ENCODE data around the gene MDN1. TPM values are rescaled to one million over a fixed set of nuclear protein-coding genes. Genes with fewer than 3 reads are reported as not detected.
A peak's percentile ranks its signal among the peaks of the same experiment; 100 is the strongest.

MDN1 gene
- total RNA-seq, 1 experiment from 2014 or later, result 117 TPM

DNA sequence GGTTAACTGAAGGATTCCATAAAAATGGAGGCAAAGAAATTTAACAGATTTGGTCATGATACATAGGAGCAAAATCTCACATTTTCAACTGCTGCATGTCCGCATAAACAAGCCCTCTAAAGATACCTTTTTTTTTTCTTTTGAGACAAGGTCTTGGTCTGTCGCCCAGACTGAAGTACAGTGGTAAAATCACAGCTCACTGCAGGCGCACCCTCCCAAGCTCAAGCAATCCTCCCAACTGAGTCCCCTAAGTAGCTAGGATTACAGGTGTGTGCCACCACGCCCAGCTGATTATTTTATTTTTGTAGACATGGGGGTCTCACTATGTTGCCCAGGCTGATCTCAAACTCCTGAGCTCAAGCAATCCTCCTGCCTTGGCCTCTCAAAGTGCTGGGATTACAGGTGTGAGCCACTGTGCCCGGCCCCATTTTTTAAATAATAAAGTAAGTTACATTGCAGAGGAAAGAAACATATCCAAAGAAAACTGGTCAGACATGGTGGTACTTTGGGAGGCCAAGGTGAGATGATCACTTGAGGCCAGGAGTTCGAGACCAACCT lies 13.7 kb downstream of the MDN1 start:
- H3K23me2 ChIP-seq (ENCODE audit: insufficient read length, low read depth, low read length, poor library complexity, severe bottlenecking), result no peaks in the 10 kb centered on the region
- H2BK20ac ChIP-seq (ENCODE audit: low read depth, low read length, poor library complexity, severe bottlenecking), result no peak overlapping the region
- H3K79me2 ChIP-seq (ENCODE audit: insufficient read depth, low read length), result peaks cover 32% of the 10 kb centered on the region; the same call in 1 of the 2 replicates
- no peak overlapping the region for H2BK120ac ChIP-seq (ENCODE audit: low read depth, low read length, poor library complexity, severe bottlenecking)
- H4K5ac ChIP-seq (ENCODE audit: insufficient read length, low read depth, low read length), result no peak overlapping the region
- H2BK12ac ChIP-seq (ENCODE audit: insufficient read length, low read depth, low read length), result no peak overlapping the region
- H3K56ac ChIP-seq (ENCODE audit: insufficient read length, low read depth, low read length), result no peak overlapping the region
- Mint-ChIP-seq H3K9me3 (no peaks in the 10 kb centered on the region), H3K27ac (peak overlapping the region in 2 of 3 experiments; percentile 59 to 80; a peak in 3 of 7 replicates), H3K27me3 (ENCODE audit: low read depth) (no peaks in the 10 kb centered on the region), H3K4me1 (peaks cover 17 to 30% of the 10 kb centered on the region in 2 experiments), H3K36me3 (ENCODE audit: insufficient read depth in 1 of 3, low read depth in 3 of 3) (peaks cover 25 to 29% (median 25%) of the 10 kb centered on the region in 3 experiments), H3K4me3 (no peak overlapping the region)
- H2BK15ac ChIP-seq (ENCODE audit: low read depth, low read length), result no peak overlapping the region
- no peak overlapping the region for H2BK5ac ChIP-seq (ENCODE audit: insufficient read length, low read length)
- H4K8ac ChIP-seq (replicated peaks; ENCODE audit: insufficient read length, low read depth, low read length), result no peak overlapping the region
- no peak for DNase-seq
- no peak overlapping the region for H3K14ac ChIP-seq (ENCODE audit: insufficient read depth, low read length)
- H3K27me3 ChIP-seq (ENCODE audit: insufficient read depth, low read length), result no peaks in the 10 kb centered on the region
- no peaks in the 10 kb centered on the region for H4K20me1 ChIP-seq (ENCODE audit: control insufficient read depth, insufficient read depth, insufficient read length)
- H3K79me1 ChIP-seq (ENCODE audit: insufficient read depth, low read depth, low read length, poor library complexity, severe bottlenecking), result peaks cover 8% of the 10 kb centered on the region
- no peak overlapping the region for H3T11ph ChIP-seq (ENCODE audit: low read length)
- H2AFZ ChIP-seq (ENCODE audit: low read length), result no peak overlapping the region
- no peak overlapping the region for H3K23ac ChIP-seq (ENCODE audit: insufficient read length, low read depth, low read length)
- H2AK5ac ChIP-seq (ENCODE audit: insufficient read length, low read length), result no peak overlapping the region
- H3K4me1 ChIP-seq (ENCODE audit: insufficient read depth, low read length), result no peaks in the 10 kb centered on the region; the same call in 1 of the 2 replicates
- H3K9me3 ChIP-seq (ENCODE audit: control insufficient read depth, low read depth, low read length), result no peaks in the 10 kb centered on the region
- no peak overlapping the region for H3K4ac ChIP-seq (ENCODE audit: low read depth, low read length)
- TF ChIP-seq CTCF (conservative IDR thresholded peaks at IDR 0.05), result no peak
- no peak overlapping the region for H4K91ac ChIP-seq (ENCODE audit: insufficient read length, low read depth, low read length)
- no peak overlapping the region for H3K9ac ChIP-seq (ENCODE audit: extremely low read depth, insufficient read length, low read length)
- H3K4me2 ChIP-seq (ENCODE audit: insufficient read depth, insufficient read length, low read length), result no peak overlapping the region
- WGBS (ENCODE audit: extremely low coverage, insufficient read length, low lambda C conversion rate), result no CpG with 5 or more reads among the region's 6 CpGs
- H3K27ac ChIP-seq (ENCODE audit: insufficient read length, low read depth, low read length), result no peak overlapping the region
- no peak overlapping the region for H3K18ac ChIP-seq (ENCODE audit: insufficient read length, low read depth, low read length)
